Mammary epithelial cell (primary cell): ENCODE results near the gene OR4M1.
"Not testable (repeated sequence)": the region's sequence is repeated elsewhere in the genome, so short reads cannot be mapped to it uniquely, and the experiment has no call there.

Experiments
- CTCF ChIP-seq, 2 donors: IDR thresholded peaks in 1 of 2; conservative IDR thresholded peaks in 1 of 2; 2 replicates each; pipeline ENCODE4 v1.5.1; 2011 to 2012; ENCODE audit warnings: inconsistent platforms in 2 of 2, low read length in 2 of 2, mild to moderate bottlenecking in 2 of 2, control low read depth in 1 of 2, low read depth in 1 of 2; ENCODE audit not compliant: insufficient read depth in 1 of 2; ENCODE audit errors: extremely low read depth in 1 of 2
- EZH2 ChIP-seq: IDR thresholded peaks from 2 replicates; pipeline ENCODE4 v1.6.1; 2012; ENCODE audit warnings: low read length, inconsistent platforms, borderline replicate concordance

GRCh38 chr14:19796520-19797108, 23.3 kb downstream of the OR4M1 start:
- not testable (repeated sequence) for TF ChIP-seq CTCF (conservative IDR thresholded peaks at IDR 0.05 in 1 of 2, IDR thresholded peaks at IDR 0.05 in 1 of 2; ENCODE audit: extremely low read depth in 1 of 2, insufficient read depth in 1 of 2, low read depth in 1 of 2, low read length in 2 of 2); EZH2
